Endodermal cell (in vitro differentiated cells): ENCODE measurements around the gene COL4A1. TPM values are rescaled to one million over a fixed set of nuclear protein-coding genes. Genes with fewer than 3 reads are reported as not detected.

Experiments used
- DNase-seq: peaks from one replicate; pipeline ENCODE4 v3.0.0-alpha.2; 2017
- H3K27ac ChIP-seq: 2 replicates; pipeline ENCODE4 v1.5.1; 2013; ENCODE audit warnings: mild to moderate bottlenecking, low read depth, low read length, moderate library complexity
- H3K27me3 ChIP-seq: 2 replicates; pipeline ENCODE4 v1.6.1; 2013; ENCODE audit warnings: mild to moderate bottlenecking, low read length, moderate library complexity; ENCODE audit not compliant: insufficient read depth, control insufficient read depth, poor library complexity, severe bottlenecking
- H3K36me3 ChIP-seq: 2 replicates; pipeline ENCODE4 v1.7.0; 2013; ENCODE audit warnings: mild to moderate bottlenecking, low read length, moderate library complexity; ENCODE audit not compliant: control insufficient read depth, insufficient read depth
- H3K4me1 ChIP-seq: one replicate; pipeline ENCODE4 v1.7.0; 2013; ENCODE audit warnings: low read length; ENCODE audit not compliant: control insufficient read depth, insufficient read depth
- H3K4me3 ChIP-seq: 2 replicates; pipeline ENCODE4 v1.5.1; 2013; ENCODE audit warnings: mild to moderate bottlenecking, low read length, moderate library complexity
- H3K9ac ChIP-seq: 2 replicates; pipeline ENCODE4 v1.6.1; 2013; ENCODE audit warnings: mild to moderate bottlenecking, low read length, moderate library complexity; ENCODE audit not compliant: poor library complexity, severe bottlenecking; ENCODE audit errors: extremely low read depth
- H3K9me3 ChIP-seq: 2 replicates; pipeline ENCODE4 v1.6.1; 2013; ENCODE audit warnings: mild to moderate bottlenecking, low read length, moderate library complexity; ENCODE audit not compliant: control insufficient read depth
- H3K27ac Mint-ChIP-seq: 2 replicates; pipeline ENCODE4 v1.8.0; 2020; ENCODE audit warnings: mixed read lengths
- H3K27me3 Mint-ChIP-seq: 2 replicates; pipeline ENCODE4 v1.8.0; 2021; ENCODE audit warnings: mild to moderate bottlenecking, mixed read lengths; ENCODE audit not compliant: insufficient read depth
- H3K36me3 Mint-ChIP-seq: 2 replicates; pipeline ENCODE4 v1.8.0; 2020; ENCODE audit warnings: low read depth, mixed read lengths
- H3K4me1 Mint-ChIP-seq: 2 replicates; pipeline ENCODE4 v1.8.0; 2020; ENCODE audit warnings: mixed read lengths
- H3K4me3 Mint-ChIP-seq: 2 replicates; pipeline ENCODE4 v1.8.0; 2020; ENCODE audit warnings: mild to moderate bottlenecking, moderate library complexity, mixed read lengths
- H3K9me3 Mint-ChIP-seq: 2 replicates; pipeline ENCODE4 v1.8.0; 2020; ENCODE audit warnings: mild to moderate bottlenecking, mixed read lengths
- CTCF ChIP-seq: fragments of 200-600 bp; sonication (generic); conservative IDR thresholded peaks from 2 replicates; pipeline ENCODE4 v1.5.0; 2021; ENCODE audit warnings: antibody characterized with exemption, mild to moderate bottlenecking
- WGBS, 2 experiments: methylation state at CpG; one replicate each; pipeline versions ENCODE4 v1.1.5 to v1.1.7; 2013; ENCODE audit warnings: missing lambda C conversion rate in 2 of 2, mixed read lengths in 1 of 2; ENCODE audit not compliant: insufficient coverage in 1 of 2, insufficient read length in 1 of 2; 5-methylcytosine and 5-hydroxymethylcytosine counted together
- total RNA-seq, 2 donors: library from RNA; stranded (reverse); fragmentation: NEBNext Ultra II Directional in 1 of 2; extraction: Animal tissue kit (Norgen Biotek cat#: 25700) in 1 of 2; gene quantifications; 2 replicates in 1 of 2; 3 replicates in 1 of 2; pipeline ENCODE4 v1.2.1, GENCODE V29; 2021

Gene COL4A1
- total RNA-seq, 2 donors from 2014 or later, result 702 to 764 TPM

GRCh38 chr13:110125157-110125556, 181.8 kb downstream of the COL4A1 start:
- no peaks in the 10 kb centered on the region for H3K9me3 ChIP-seq
- H3K27ac Mint-ChIP-seq, result no peak overlapping the region
- H3K27me3 Mint-ChIP-seq, result peaks cover 18% of the 10 kb centered on the region
- H3K4me3 ChIP-seq, result no peak overlapping the region
- TF ChIP-seq CTCF, result no peak
- no peak overlapping the region for H3K9ac ChIP-seq
- no peaks in the 10 kb centered on the region for H3K36me3 ChIP-seq
- H3K9me3 Mint-ChIP-seq, result no peaks in the 10 kb centered on the region
- DNase-seq, result no peak
- WGBS, 2 experiments, result 93 to 100% methylated on average over 7 to 10 of the region's 10 CpGs
- peaks cover 7% of the 10 kb centered on the region for H3K4me1 ChIP-seq
- no peaks in the 10 kb centered on the region for H3K27me3 ChIP-seq
- H3K36me3 Mint-ChIP-seq, result no peaks in the 10 kb centered on the region
- H3K4me1 Mint-ChIP-seq, result peaks cover 14% of the 10 kb centered on the region
- H3K4me3 Mint-ChIP-seq, result no peak overlapping the region
- no peak overlapping the region for H3K27ac ChIP-seq

GRCh38 chr13:110124201-110124940, 182.6 kb downstream of the COL4A1 start:
- Histone ChIP-seq H3K27ac (peak overlapping the region; percentile 18), H3K4me1 (peaks cover 7% of the 10 kb centered on the region), H3K36me3 (no peaks in the 10 kb centered on the region), H3K9me3 (no peaks in the 10 kb centered on the region), H3K9ac (no peak overlapping the region), H3K27me3 (no peaks in the 10 kb centered on the region), H3K4me3 (no peak overlapping the region)
- Mint-ChIP-seq H3K36me3 (no peaks in the 10 kb centered on the region), H3K27me3 (peaks cover 18% of the 10 kb centered on the region), H3K9me3 (no peaks in the 10 kb centered on the region), H3K27ac (no peak overlapping the region), H3K4me3 (no peak overlapping the region), H3K4me1 (peaks cover 14% of the 10 kb centered on the region)
- 96% methylated on average over 13 to 14 of the region's 14 CpGs for WGBS, 2 experiments
- no peak for TF ChIP-seq CTCF
- DNase-seq, result peak; percentile 27

GRCh38 chr13:110123041-110123809, 183.7 kb downstream of the COL4A1 start:
- H3K4me3 Mint-ChIP-seq, result no peak overlapping the region
- Histone ChIP-seq H3K27me3 (no peaks in the 10 kb centered on the region), H3K9ac (no peak overlapping the region), H3K9me3 (no peaks in the 10 kb centered on the region), H3K27ac (peak overlapping the region; percentile 78), H3K4me3 (no peak overlapping the region), H3K4me1 (peaks cover 7% of the 10 kb centered on the region), H3K36me3 (no peaks in the 10 kb centered on the region)
- H3K4me1 Mint-ChIP-seq, result peaks cover 14% of the 10 kb centered on the region
- no peak for TF ChIP-seq CTCF
- no peak overlapping the region for H3K27ac Mint-ChIP-seq
- H3K27me3 Mint-ChIP-seq, result peaks cover 18% of the 10 kb centered on the region
- H3K9me3 Mint-ChIP-seq, result no peaks in the 10 kb centered on the region
- DNase-seq, result peak; percentile 44
- WGBS, 2 experiments, result 76 to 88% methylated on average over 6 to 19 of the region's 19 CpGs
- H3K36me3 Mint-ChIP-seq, result no peaks in the 10 kb centered on the region
